HPDE6-E6E7 (cell line): ENCODE results near the gene DMRT1.

Source experiments
- DNase-seq: peaks from one replicate; pipeline ENCODE4 v3.0.0; 2011; ENCODE audit warnings: missing footprints; ENCODE audit errors: extremely low spot score

Gene DMRT1

DNA sequence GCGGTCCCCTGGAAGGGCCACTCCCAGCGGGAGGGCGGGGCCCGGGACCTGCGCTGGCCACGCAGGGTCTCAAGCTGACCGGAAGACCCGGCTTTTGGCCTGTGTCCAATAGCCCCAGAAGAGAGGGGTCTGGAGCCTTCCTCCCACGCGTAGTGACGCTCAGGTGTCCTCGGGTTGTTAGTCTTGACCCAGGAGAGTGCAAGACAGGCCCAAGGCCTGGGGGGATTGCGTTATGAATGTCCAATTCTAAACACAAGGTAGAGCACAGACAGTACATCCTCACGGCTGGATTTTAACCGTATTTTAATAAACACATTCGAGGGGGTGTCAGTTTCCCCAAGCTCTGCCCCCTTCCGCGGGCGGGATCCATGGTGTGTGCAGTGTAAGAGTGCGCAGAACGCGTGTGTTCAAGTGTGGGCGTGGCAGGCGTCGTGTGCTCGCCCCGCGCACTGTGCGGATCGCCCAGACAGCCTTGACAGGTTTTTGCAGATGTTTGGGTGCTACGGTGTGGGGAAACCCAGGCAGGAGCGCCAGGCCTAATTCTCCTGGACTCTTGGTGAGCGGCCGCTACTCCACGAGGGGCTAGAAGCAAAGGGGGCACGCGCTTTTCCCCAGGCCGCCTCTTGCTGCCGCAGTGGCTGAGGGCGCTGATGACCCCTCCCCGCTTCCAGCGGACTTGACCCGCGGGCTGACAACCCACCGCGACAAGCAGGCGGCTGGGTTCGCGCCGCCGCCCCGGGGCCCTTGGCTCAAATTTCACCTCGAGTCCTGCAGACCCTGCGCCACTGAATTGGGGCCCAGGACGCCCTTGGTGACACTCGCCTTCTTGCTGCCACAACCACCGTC lies 128.9 kb downstream of the DMRT1 start:
- no peak for DNase-seq

DNA sequence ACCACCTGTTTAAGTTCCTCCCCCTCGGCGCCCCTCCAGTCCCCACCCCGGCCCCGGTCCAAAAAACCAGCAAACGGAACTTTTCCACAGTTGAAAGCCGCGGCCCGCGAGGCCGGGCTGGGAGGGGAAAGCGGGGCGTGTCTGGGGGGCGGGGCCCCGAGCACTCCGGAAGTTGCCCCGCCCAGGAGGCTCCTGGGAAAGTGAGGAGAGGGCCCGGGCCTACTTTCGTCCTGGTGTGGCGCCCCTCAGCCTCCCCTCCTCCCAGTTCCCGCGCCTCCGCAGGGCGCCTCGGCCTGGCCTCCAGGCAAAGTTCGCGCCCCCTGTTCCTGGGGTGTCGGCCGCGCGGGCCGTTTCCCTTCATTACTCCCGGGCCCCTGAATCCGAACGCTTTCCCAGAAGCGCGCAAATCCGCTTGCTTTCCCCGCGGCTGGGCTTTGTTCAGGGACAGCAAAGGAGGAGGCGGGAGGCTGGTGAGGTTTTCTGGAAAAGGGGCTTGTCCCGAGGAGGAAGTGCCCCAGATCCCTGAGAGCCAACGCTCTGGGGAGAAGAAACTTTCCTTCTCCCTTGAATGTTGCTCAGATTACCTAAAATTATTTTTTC lies 130.5 kb downstream of the DMRT1 start:
- no peak for DNase-seq

DNA sequence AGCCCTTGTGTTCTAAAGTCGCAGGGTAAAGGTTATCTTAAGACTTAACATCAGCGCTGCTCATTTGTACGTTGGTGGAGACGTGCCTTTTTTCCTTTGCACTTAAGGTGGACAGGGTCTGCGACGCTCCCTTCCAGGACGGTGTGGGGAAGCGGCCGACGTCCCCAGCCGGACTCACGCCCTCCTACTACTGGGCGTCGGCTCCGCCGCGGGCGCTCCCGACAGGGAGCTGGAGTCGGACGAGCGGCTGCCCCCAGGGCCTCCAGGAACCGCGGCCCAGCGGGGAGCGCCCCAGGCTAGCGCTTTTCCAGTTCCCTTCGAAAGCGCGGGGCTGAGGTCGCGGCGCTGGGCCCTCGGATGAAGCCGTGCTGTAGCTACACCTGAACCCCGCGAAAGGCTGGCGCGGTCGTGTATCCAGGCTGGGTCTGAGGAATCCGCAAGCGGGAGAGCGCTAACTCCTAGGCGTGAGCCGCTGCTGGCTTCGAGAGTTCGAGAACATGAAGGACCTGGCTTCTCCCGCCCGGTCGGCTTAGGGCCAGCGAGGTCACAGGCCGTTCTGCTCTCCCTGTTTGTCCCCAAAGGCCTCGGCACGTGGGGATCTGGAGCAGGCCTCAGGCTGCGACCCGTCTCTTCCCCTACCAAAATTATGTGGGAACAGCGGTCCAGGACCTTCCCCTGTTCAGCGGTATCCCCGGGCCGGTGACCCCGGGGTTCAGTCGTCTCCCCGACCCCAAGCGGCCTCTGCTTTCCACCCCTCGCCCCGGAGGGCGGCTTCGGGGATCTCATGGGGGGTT lies 131.2 kb downstream of the DMRT1 start:
- no peak for DNase-seq

DNA sequence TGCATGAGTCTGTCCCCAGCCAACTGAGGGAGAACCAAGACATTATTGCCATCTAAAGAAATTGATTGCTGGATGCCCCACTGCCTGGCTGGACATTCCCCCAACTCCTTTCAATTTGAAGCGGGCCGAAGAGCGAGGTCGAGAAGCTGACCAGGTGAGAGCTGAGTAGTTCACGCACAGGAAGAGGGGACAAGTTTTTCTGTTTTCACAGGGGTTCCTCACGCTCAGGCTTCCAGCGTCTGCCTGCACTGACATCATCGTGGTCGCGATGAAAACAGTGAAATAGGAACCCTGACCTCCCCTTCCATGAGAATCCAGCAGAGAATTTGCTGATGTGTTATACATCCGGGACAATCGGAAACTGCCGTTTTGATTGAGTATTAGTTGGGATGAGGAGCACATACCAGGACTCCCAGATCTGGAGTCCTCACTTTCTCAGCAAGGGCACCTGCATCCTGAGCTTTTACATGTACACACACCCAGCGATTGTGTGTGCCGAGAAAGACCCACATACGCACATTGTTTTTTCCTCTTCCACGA lies 131.9 kb downstream of the DMRT1 start:
- no peak for DNase-seq

DNA sequence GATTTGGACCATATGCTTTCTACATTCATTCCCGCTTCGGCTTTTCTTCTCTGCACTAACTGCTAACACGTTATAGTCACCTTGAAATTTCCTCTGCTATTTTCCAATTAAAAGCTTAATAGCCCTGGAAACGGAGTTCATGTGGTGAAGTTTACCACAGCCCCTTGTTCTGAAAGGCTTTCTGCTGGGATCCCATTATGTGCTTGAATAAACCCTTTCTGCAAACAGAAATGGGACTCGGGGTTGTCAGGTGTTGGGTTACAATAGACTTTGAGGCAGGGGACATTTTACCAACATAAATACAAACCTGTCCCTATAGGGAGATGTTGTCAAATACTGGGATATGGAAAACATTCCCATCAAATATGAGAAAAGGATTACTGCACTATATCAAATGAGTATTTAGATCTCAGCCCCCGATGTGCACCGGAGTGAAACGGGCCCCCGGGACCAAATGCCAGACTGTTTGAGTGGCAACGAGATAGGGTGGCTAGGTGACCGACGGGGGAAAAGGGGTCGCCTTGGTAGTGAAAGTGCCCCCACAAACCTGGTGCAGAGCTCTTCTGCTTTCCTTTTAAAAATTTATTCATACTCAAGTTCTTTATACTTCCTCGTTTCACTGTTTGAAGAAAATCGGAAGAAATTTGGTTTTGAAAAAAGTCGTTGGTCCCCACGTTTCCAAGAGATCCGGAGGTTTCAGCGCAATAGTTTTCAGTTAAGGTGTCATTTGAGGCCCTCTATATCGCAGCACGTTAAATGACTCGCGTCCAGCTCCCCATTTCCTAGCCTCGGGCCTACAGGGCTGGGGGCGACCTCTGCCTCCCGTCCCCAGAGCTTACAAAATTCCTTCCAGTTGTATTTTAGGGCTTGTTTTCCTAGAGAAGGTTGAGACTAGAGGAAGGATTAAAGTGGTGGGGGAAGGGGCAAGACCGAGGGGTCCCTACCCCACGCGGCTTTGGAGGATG lies 132.8 kb downstream of the DMRT1 start:
- no peak for DNase-seq

DNA sequence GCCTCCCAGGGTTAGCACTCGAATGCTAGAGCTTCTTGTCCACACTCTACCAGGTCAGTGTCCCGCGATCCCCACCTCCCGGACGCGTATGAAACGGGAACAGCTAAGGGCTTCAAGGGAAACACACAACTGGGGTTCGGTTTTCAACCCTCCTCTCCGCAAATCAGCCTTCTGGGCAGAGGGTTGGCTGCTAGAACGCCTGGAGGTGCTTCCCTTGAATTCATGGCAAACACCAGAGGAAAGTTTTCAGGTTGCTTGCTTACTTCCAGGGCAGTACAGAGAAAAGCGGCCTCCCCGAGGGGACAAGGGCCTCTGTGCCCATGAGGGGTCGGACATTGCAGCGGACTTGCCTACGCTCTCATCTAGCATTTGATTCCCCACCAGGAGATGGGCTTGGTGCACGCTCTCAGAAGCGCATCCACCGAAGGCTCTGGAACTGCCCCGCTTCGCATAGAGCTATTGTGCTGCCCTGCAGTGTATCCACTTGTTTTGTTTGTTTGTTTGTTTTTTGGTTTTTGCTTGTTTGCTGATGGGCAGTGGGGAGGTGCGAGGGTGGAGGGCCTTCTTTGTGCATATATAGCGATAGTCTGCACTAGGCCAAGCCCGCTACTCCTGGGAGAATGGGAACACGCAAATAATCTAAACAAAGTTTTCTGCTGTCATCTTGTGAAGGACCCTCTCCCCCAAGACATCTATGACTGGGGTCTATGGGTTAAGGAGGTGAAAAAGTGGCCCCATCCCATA lies 133.7 kb downstream of the DMRT1 start:
- DNase-seq: no peak

DNA sequence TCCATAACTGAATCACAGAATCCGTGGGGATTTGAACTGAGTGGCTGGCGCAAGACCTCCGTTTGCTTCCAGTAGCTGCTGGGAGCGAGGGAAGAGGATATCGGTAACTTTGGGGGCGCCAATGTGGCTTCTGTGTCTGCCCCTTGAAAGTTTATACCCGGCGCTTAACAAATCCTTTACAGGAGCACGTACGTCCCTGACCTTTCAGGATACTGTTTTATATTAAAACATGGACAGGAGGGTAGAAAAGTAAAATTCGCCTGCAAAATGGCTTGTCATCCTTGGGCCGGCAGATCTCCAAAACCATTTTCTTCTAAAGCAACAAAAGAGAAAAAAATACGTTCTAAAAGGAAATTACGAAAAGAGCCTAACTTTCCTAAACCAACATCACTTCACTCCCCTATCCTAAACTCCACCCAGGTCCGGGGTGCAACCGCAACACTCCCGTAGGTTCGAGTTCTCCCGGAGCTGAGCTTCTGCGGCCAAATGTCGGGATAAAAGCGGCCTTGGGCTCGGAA lies 134.3 kb downstream of the DMRT1 start:
- DNase-seq: no peak

DNA sequence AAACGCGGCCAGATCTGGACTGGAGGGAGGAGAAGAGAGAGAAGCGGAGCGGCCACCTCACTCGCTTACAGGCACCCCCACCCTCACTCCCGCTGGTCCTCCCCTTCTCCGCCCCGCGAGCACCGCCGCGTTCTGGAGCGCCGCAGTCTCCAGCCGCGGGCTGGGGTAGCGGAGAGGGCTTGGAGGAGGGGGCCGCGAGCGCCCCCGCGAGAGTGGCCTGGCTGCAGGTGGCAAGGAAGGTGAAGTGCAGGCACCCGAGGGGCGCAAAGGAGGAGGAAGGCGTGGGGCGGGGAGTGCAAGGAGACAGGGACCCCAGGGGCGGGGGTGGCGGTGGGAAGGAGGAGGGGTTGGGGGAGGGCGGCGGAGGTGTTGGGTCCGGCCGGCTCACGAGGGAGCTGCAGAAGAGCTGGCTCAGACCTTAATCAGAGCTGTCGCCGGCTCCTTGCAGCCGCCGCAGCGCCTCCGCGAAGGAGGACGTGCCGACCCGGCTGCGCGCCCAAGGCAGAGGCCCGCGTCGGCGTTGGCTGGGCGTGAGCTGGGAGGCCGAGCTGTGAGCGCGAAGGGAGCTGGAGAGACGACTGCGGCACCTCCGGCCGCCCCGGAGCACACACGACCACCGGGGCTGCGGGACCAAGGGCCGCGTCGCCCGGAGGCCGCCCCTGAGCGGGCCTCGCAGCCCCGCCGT lies 134.9 kb downstream of the DMRT1 start, which contains the start of gene DMRT3:
Gene DMRT3, plus strand, starts transcription at position 398 of the 685 bp plus-strand sequence. CDS start 347 bp downstream, outside the sequence.
- DNase-seq: no peak

DNA sequence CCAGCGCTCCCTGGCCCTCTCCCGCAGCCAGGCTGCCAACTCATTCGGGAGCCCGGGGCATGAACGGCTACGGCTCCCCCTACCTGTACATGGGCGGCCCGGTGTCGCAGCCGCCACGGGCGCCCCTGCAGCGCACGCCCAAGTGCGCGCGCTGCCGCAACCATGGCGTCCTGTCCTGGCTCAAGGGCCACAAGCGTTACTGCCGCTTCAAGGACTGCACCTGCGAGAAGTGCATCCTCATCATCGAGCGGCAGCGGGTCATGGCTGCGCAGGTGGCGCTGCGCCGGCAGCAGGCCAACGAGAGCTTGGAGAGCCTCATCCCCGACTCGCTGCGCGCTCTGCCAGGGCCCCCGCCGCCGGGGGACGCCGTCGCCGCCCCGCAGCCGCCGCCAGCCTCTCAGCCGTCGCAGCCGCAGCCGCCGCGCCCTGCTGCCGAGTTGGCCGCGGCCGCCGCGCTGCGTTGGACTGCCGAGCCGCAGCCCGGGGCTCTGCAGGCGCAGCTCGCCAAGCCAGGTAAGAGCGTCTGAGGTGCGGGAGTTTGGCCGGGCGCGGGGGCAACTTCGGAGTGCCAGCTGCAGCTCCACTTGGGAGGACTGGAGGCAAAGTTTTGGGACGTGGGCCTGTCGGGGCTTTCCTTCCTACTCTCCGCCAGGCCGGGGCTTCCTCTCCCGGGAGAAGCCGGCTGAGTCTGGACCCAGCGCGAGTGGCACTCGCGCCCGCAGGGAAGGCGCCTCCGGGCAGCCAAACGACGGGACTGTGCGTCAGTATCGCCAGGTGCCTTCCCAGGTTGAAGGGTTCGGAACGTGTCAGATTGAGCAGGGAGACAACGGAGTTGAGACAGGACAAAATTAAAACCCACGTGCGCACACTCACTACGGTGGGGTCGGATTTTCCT lies 135.7 kb downstream of the DMRT1 start:
- no peak for DNase-seq

DNA sequence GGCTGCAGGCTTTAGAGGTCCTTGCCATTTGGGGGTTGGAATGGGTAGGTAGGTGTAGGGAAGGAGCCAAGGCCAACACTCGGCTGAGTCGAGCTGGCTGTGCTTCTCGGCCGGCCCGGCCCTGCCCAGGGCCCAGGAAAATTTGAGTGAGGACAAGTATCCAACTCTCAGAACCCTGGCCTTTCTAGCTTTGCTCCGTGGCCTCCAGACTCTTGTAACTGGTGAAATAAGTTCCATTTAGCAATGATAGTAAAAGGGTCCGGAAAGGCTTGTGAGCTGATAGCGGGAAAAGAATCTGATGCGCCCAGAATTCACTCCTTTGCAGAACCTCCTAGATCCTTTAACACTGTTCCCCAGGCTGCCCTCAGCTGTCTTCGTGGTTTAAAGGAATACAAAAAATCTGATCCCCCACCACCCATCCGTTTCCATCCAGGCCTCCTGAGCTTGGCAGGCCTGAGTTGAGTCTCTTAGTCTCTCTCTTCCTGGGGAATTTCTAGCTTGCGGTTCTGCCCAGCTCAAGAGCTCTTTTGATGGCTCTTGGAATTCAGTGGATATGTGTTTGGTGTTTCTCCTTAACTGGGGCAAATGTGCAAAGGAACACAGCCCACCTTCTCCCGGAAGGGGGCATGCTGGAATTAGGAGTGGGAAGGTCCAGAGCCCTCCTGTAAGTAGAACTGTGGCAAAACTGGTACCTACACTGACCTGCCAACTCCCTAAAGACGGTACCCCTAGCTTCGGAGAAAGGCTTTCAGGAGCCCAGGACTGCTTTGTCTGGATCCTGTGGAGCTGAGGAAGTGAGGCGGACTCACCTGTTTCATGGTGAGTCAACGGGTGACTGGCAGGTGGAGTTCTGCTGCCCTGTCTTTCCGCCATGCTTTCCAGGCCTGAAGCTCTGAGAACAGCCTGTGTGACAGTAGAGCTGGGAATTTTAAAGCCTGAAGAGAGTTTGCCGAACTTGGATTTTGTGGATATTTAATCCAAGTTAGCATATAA lies 136.6 kb downstream of the DMRT1 start:
- no peak for DNase-seq

DNA sequence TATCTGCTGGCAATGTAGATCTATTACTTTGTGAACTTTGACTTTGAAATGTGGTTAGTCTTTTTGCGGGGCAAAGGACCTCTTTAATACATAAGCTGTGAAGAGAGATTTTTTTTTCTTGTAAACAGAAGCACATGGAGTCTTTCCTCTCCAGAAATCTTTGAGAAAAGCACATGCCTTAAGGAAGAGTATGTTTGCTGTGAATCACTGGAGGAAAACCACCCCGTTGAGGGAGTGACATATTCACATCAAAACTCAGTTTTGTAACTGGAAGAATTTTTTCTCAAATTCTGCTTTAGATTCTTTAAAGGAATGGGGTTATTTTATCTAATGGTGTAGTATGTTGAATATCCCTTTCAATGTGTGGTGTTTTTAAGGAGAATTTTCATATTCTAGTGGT lies 138.5 kb downstream of the DMRT1 start:
- DNase-seq: no peak

DNA sequence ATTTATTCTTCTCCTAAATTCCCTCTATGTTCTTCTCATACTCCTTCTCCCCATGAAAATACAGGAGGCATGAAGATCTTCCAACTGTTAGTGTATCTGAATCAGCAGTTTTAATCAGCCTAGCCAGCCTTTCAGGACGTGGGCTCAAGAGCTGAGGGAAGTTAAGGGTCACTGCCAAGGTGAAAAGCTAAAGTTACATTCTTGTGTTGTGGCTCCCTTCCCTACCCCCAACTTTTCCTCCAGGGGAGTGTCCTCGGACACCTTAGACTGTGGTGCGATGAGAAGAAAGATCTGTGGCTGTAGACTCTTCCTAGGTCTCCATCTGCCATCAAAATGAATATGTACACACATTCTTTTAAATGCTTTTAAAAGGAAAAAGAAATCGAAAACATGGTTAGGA lies 139.1 kb downstream of the DMRT1 start:
- DNase-seq: no peak

DNA sequence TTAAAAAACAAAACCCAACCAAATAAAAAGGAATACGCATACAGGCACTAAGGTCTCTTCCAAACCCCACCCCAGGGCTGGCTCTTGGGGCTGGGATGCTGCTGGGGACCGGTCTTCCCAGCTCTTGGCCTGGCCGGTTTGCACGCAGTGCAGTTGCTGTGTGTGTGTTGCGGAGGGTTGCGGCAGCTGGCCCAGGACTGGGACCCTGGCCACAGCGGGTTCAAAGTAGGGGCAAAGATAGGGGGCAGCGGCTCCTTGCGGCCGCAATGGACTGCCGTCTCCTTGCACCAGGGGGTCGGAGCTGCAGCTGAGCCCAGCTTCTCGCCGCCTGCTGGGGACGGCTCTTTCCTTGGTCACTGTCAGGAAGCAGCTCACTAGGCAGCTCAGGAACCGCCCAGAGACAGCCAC lies 140.0 kb downstream of the DMRT1 start:
- DNase-seq: no peak

DNA sequence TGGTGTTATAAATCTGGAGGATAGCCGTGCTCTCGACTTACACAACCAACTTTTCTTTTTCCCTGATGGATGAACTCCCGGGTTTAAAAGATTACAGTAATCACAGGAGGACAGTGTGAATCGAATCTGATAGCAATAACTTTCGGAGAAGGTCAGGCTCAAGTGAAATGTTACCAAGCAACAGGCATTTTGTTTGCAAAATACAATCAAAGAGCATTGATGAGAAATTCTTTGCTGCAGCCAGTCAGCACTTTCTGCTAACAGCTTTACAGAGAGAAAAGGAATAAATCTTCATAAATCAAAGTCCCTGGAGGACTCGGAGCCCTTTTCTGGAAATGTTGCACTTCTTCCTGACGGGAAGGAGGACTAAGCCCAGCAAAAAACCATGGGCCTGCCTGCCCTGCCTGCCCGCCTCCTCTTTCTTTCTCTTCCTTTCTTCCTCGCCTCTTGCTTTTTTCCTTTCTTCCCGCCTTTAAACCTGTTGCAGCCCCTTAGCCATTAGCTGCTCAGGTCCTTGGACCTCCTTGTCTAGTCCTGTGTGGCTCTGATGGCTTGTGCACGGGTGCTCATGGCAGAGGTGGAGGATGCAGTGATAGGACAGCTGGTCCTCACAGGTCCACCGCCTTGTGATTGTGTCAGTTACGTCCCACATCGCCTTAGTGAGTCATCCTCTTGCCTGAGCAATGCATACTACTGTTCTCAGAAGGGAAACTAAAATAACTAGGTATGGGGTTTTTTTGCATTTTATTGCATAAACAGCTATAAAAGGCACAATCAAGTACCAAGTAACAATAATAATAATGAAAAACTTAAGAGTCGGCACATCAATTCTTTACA lies 141.1 kb downstream of the DMRT1 start:
- no peak for DNase-seq

DNA sequence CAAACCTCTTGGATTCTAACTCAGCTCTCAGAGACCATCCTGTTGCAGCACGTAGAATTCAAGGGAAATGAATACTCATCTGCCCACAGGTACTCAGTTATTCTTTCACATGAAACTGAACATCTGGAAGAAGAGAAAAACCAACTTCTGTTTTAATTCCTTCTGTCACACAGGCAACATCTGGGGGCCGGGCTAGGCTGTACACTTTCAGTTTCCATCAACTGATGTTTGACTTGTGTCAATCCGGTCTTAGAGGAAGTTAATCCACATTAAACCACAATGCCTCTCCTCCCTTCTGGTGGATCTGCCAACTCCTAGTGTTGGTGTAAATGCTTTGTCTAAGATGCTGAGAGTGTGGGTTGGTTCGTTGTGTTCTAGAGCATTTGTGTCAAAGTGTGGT lies 152.5 kb downstream of the DMRT1 start:
- no peak for DNase-seq

DNA sequence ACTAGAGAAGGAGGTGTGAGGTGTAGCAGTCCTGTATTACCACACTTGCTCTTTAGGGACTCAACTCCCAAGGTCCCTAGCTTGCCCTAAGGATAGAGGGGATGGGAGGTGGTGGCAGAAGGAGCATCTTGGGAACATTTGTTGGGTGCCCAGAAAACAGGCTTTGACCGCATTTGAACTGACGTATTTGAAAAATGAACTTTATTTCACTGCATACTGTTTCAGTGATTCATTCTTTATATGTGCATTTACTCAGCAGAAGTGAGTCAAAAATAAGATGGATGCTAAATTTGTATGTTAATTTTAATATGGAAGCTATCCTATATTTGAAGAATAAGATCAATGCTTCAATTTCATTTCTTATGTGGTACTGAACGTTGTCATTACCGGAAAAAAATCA lies 153.7 kb downstream of the DMRT1 start:
- DNase-seq: no peak
